HG03571 (cell line): Measurements from ENCODE around the gene TTC28.
"Not testable (repeated sequence)": the region's sequence is repeated elsewhere in the genome, so short reads cannot be mapped to it uniquely, and the experiment has no call there.

Experiments
- ATAC-seq: cut with Tn5 transposase; IDR thresholded peaks from one replicate; pipeline ENCODE4 v1.9.1; 2021; ENCODE audit not compliant: unreplicated experiment

The TTC28 gene

GRCh38 chr22:28077166-28077565 is 602.5 kb downstream of the TTC28 start:
- ATAC-seq = no peak

DNA sequence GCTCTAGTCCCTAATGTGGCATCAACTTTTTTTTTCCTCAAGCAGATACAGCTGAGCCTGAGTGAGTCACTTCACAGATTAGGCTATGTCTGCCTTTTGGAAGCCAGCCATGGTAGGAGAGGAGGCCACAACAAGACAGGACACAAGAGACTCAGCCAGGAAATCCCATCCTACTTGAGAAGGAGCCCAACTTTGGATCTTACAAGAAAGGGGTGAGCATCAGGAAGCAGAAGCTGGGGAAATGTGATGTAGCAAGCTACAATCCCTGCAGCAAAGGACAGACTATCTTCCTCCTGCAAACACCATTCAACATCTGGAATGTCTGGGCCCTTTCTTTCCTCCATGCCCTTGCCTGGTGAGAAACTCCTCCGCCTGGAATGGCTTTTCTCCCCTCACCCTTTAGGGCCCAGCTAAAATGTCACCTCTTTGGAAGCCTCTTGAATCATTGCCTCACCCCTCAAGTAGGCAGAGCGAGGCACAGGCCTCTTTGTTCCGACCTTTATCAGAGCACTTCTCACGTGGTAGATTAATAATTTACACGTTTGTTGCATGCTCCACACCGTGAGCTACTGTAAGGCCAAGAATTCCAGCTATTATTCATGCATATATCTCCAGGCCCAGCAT is 604.2 kb downstream of the TTC28 start:
- no peak for ATAC-seq

GRCh38 chr22:28074526-28074925 is 605.1 kb downstream of the TTC28 start:
- no peak for ATAC-seq

- no peak for ATAC-seq
These were observed 607.6 kb downstream of the TTC28 start for GRCh38 chr22:28072066-28072465.

GRCh38 chr22:28068826-28069225 is 610.8 kb downstream of the TTC28 start:
- no peak for ATAC-seq

DNA sequence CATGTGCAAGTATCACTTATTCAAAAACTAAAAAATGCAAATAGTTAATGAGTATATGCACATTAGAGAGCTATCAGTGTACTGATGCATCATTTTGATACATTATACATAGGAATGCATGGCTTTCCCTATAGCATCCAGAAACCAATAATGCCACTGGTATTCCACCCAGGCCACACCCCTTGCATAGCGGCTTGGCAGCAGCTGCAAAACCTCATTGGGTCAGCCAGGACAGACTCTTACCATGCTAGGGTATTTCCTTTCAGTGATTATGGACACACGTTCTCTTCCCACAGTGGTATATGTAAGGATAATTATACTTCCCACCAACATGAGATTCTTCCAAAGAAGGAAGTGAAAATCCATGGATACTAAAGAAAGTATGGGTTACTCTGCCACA is 614.7 kb downstream of the TTC28 start:
- ATAC-seq = no peak

GRCh38 chr22:28063656-28064055 is 616.0 kb downstream of the TTC28 start:
- no peak for ATAC-seq

DNA sequence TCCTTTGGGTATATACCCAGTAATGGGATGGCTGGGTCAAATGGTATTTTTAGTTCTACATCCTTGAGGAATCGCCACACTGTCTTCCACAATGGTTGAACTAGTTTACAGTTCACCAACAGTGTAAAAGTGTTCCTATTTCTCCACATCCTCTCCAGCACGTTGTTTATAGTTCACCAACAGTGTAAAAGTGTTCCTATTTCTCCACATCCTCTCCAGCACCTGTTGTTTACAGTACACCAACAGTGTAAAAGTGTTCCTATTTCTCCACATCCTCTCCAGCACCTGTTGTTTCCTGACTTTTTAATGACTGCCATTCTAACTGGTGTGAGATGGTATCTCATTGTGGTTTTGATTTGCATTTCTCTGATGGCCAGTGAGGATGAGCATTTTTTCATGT is 619.0 kb downstream of the TTC28 start:
- not testable (repeated sequence) for ATAC-seq

- ATAC-seq = no peak
These were observed 621.6 kb downstream of the TTC28 start for GRCh38 chr22:28058036-28058435.

DNA sequence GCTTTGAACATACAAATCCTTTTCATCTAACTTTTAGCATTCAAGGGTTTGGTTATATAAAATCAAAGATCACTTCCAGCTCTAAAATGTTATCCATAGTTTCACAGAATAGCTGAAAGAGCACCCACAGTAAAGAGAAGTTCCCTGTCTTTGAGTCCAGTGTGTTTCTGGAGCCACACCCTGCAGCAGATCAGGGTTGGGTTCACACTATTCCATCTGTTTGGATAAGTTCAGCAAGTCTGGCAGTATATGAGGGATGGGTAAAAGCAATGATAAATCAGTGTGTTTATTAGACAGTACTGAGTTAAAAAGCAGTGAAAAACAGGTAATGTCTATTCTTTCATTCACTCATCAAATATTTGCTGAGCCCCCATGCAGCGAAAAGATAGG is 624.8 kb downstream of the TTC28 start:
- no peak for ATAC-seq

GRCh38 chr22:28053896-28054818 is 625.5 kb downstream of the TTC28 start:
- ATAC-seq = no peak

GRCh38 chr22:28052825-28053269 is 626.8 kb downstream of the TTC28 start:
- no peak for ATAC-seq

DNA sequence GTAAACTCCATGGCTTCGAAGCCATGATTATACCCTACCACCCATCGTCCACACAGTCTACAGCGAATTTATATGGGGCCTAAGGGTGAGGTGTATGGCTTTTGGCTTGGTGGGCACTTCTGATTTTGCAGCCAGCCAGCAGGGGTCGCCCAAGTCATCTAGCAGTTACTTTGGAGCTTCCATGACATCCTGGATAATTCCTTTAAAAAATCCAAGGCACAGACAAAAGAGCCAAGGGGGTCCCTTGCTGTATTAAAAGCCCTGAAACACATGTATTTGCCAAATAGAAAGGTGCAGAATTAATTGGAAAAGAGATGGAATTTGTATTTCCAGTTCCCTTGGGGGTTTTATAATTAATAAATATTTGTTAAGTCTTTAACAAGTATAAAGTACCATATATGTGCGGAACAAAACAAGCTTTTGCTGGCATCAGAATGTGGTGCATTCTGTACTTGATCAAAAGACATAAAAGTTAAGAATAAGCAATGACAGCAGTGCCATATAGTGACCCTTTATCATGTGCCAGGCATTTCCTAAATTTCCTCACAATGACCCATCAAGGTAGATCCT is 627.8 kb downstream of the TTC28 start:
- ATAC-seq = no peak

DNA sequence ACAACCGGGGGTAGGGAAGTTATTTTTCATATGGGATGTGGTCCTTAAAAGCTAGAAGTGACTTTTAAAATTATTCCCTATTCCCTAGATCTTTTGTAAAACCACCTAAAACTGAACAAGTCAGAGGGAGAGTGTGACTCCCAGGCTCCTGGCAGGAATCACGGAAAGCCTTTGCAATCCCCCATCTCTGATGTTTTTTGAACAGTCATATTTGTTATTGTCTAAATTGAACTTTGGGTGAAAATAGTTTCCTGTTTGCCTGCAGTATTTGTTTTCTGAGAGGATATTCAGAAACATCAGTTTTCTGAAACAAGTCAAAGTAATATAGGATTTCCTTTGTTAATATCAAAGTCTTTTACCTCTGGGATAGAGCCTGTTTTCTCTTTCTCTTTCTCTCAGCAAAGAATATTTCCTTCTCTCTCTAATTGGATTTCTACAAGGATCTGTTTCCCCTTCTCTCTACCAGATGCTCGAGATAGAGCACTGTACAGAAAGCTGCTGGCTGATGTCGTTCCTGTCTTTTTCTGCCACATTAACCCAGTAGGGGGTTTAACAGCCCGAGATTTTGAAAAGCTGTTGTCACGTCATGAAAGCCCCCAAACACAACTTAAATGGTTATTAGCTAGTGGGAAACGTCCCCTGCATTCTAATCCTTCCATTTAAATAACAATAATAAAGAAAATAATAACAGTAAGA is 628.4 kb downstream of the TTC28 start:
- ATAC-seq = no peak

- no peak for ATAC-seq
These were observed 631.1 kb downstream of the TTC28 start for GRCh38 chr22:28048529-28048928.

GRCh38 chr22:28047740-28048139 is 631.9 kb downstream of the TTC28 start:
- no peak for ATAC-seq

DNA sequence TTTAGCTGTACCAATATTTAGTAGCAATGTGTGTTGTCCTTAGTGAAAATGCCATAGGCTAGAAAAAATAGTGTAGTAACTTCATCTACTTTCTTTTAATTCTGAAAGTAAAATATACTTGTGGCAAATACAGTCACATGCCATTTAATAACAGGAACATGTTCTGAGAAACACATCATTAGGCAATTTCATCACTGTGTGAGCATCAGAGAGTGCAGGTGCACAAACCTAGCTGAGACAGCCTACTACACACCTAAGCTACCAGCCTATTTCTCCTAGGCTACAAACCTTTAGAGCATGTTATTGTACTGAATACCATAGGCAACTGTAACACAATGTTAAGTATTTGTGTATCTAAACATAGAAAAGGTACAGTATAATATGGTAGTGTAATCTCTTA is 633.5 kb downstream of the TTC28 start:
- no peak for ATAC-seq

- no peak for ATAC-seq
These were observed 635.0 kb downstream of the TTC28 start for GRCh38 chr22:28044546-28045173.

GRCh38 chr22:28043266-28043665 is 636.4 kb downstream of the TTC28 start:
- ATAC-seq = no peak

DNA sequence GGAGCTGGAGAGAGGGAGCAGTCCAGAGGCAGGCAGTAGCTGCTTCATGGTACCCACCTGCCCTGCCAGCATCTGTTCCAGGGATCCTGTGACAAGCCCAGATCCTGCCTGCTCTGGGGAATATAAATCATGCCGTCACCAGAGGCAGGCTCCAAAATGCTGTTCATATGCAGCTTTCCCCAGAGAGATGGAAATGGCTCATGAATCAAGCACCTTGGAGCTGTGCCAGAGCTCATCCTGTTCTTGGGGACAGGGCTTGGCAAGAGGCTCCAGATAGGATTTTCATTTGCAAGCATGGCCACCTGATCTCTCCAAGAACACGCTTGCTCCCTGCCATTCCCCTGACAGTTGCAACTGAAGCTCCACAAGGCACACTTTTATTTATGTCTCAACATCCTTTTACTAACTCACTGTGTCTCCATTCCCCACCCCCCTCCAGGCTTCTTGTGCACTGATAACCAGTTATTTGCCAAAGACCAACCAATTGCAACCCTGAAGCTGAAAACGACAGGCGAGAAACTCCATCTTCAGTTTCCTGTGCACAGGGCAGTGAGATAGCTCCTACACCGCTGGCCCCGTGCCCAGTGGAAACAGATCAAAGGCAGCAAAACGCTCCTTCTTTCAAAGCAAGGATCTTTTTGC is 644.8 kb downstream of the TTC28 start:
- no peak for ATAC-seq
